ENCODE data around the gene ACAA2.
"Not testable (repeated sequence)": the region's sequence is repeated elsewhere in the genome, so short reads cannot be mapped to it uniquely, and the experiment has no call there.

ACAA2 gene

GRCh38 chr18:49784427-49785185 lies 28.7 kb downstream of the ACAA2 start:
- TF ChIP-seq CTCF (IDR thresholded peaks at IDR 0.05) = no peak
- Histone ChIP-seq H3K4me1 (ENCODE audit: control insufficient read depth in 1 of 2, insufficient read depth in 1 of 2, low read depth in 1 of 2, low read length in 1 of 2) (no peaks in the 10 kb centered on the region), H3K27me3 (no peaks in the 10 kb centered on the region), H3K27ac (no peak overlapping the region), H3K4me3 (ENCODE audit: low read depth in 1 of 2, low read length in 1 of 2) (no peak overlapping the region), H3K9me3 (no peaks in the 10 kb centered on the region), H3K36me3 (peaks cover 44% of the 10 kb centered on the region)

- H3K27me3 ChIP-seq; H3K9me3 ChIP-seq; H3K4me3 ChIP-seq (ENCODE audit: low read depth in 1 of 2, low read length in 1 of 2); H3K4me1 ChIP-seq (ENCODE audit: control insufficient read depth in 1 of 2, insufficient read depth in 1 of 2, low read depth in 1 of 2, low read length in 1 of 2); H3K27ac ChIP-seq: not testable (repeated sequence)
- peaks cover 35% of the 10 kb centered on the region for H3K36me3 ChIP-seq
Measured at GRCh38 chr18:49783631-49784030, 29.7 kb downstream of the ACAA2 start.

GRCh38 chr18:49778826-49779465 lies 34.4 kb downstream of the ACAA2 start:
- Histone ChIP-seq H3K9me3 (no peaks in the 10 kb centered on the region), H3K4me3 (ENCODE audit: low read depth in 1 of 2, low read length in 1 of 2) (no peak overlapping the region), H3K4me1 (ENCODE audit: control insufficient read depth in 1 of 2, insufficient read depth in 1 of 2, low read depth in 1 of 2, low read length in 1 of 2) (no peaks in the 10 kb centered on the region), H3K27me3 (no peaks in the 10 kb centered on the region), H3K27ac (no peak overlapping the region), H3K36me3 (peaks cover 17% of the 10 kb centered on the region)
- no peak for TF ChIP-seq CTCF (IDR thresholded peaks at IDR 0.05)

- TF ChIP-seq CTCF (IDR thresholded peaks at IDR 0.05) = no peak
- Histone ChIP-seq H3K36me3 (no peaks in the 10 kb centered on the region), H3K27ac (no peak overlapping the region), H3K9me3 (no peaks in the 10 kb centered on the region), H3K4me1 (ENCODE audit: control insufficient read depth in 1 of 2, insufficient read depth in 1 of 2, low read depth in 1 of 2, low read length in 1 of 2) (no peaks in the 10 kb centered on the region), H3K27me3 (no peaks in the 10 kb centered on the region), H3K4me3 (ENCODE audit: low read depth in 1 of 2, low read length in 1 of 2) (no peak overlapping the region)
Measured at GRCh38 chr18:49769047-49769728, 44.1 kb downstream of the ACAA2 start.

GRCh38 chr18:49768051-49768391 lies 45.3 kb downstream of the ACAA2 start:
- Histone ChIP-seq H3K4me3 (ENCODE audit: low read depth in 1 of 2, low read length in 1 of 2) (no peak overlapping the region), H3K9me3 (no peaks in the 10 kb centered on the region), H3K27me3 (no peaks in the 10 kb centered on the region), H3K27ac (no peak overlapping the region), H3K4me1 (ENCODE audit: control insufficient read depth in 1 of 2, insufficient read depth in 1 of 2, low read depth in 1 of 2, low read length in 1 of 2) (no peaks in the 10 kb centered on the region), H3K36me3 (no peaks in the 10 kb centered on the region)
- TF ChIP-seq CTCF (IDR thresholded peaks at IDR 0.05) = no peak

Measured in neutrophil (primary cell).